Neuronal stem cell (in vitro differentiated cells): Measurements from ENCODE around the gene RIPK3.

Source experiments
- DNase-seq: peaks from one replicate; pipeline ENCODE4 v3.0.0-alpha.2; 2013; ENCODE audit warnings: low spot score
- H2AFZ ChIP-seq: one replicate; pipeline ENCODE4 v1.6.1; 2013; ENCODE audit warnings: mild to moderate bottlenecking, low read length, inconsistent platforms
- H2AK5ac ChIP-seq: 2 replicates; pipeline ENCODE4 v1.6.1; 2013; ENCODE audit warnings: low read depth, mild to moderate bottlenecking, inconsistent platforms, low read length, moderate library complexity, mixed read lengths
- H2BK120ac ChIP-seq: 2 replicates; pipeline ENCODE4 v1.6.1; 2013; ENCODE audit warnings: low read depth, mild to moderate bottlenecking, inconsistent platforms, low read length, moderate library complexity, mixed read lengths
- H2BK12ac ChIP-seq: one replicate; pipeline ENCODE4 v1.6.1; 2013; ENCODE audit warnings: low read length, inconsistent platforms
- H2BK15ac ChIP-seq: 2 replicates; pipeline ENCODE4 v1.6.1; 2013; ENCODE audit warnings: mild to moderate bottlenecking, low read length, inconsistent platforms, mixed read lengths
- H2BK5ac ChIP-seq: one replicate; pipeline ENCODE4 v1.6.1; 2013; ENCODE audit warnings: inconsistent platforms, mild to moderate bottlenecking, low read length, moderate library complexity
- H3K14ac ChIP-seq: one replicate; pipeline ENCODE4 v1.6.1; 2013; ENCODE audit warnings: low read length, inconsistent platforms
- H3K18ac ChIP-seq: 2 replicates; pipeline ENCODE4 v1.6.1; 2013; ENCODE audit warnings: low read length, inconsistent platforms
- H3K23ac ChIP-seq: 2 replicates; pipeline ENCODE4 v1.6.1; 2013; ENCODE audit warnings: low read depth, mild to moderate bottlenecking, mixed read lengths, low read length, inconsistent platforms; ENCODE audit not compliant: poor library complexity
- H3K27ac ChIP-seq: replicated peaks from 3 replicates; pipeline ENCODE4 v1.5.1; 2013; ENCODE audit warnings: low read length, inconsistent platforms
- H3K27me3 ChIP-seq, 3 experiments: 2 replicates each; pipeline ENCODE4 v1.6.1; 2013; ENCODE audit warnings: low read length in 3 of 3, mild to moderate bottlenecking in 2 of 3, inconsistent platforms in 1 of 3, low read depth in 1 of 3, mixed read lengths in 1 of 3, moderate library complexity in 1 of 3; ENCODE audit not compliant: control insufficient read depth in 3 of 3, insufficient read depth in 3 of 3
- H3K36me3 ChIP-seq, 2 donors: replicated peaks in 1 of 2; 2 replicates each; pipeline ENCODE4 v1.6.1; 2013; ENCODE audit warnings: low read length in 2 of 2; ENCODE audit not compliant: control insufficient read depth in 2 of 2, insufficient read depth in 2 of 2
- H3K4ac ChIP-seq: 2 replicates; pipeline ENCODE4 v1.6.1; 2013; ENCODE audit warnings: inconsistent platforms, mild to moderate bottlenecking, low read length, moderate library complexity
- H3K4me1 ChIP-seq, 2 donors: 1 replicate in 1 of 2; 2 replicates in 1 of 2; pipeline ENCODE4 v1.6.1; 2013; ENCODE audit warnings: low read length in 2 of 2, low read depth in 1 of 2; ENCODE audit not compliant: control insufficient read depth in 2 of 2, insufficient read depth in 1 of 2
- H3K4me2 ChIP-seq: one replicate; pipeline ENCODE4 v1.6.1; 2013; ENCODE audit warnings: mild to moderate bottlenecking, low read length, inconsistent platforms; ENCODE audit not compliant: insufficient read depth, poor library complexity, severe bottlenecking
- H3K4me3 ChIP-seq, 2 donors: 2 replicates each; pipeline ENCODE4 v1.5.1; 2013; ENCODE audit warnings: low read length in 2 of 2, mild to moderate bottlenecking in 2 of 2, inconsistent platforms in 1 of 2, moderate library complexity in 1 of 2
- H3K79me1 ChIP-seq: one replicate; pipeline ENCODE4 v1.6.1; 2013; ENCODE audit warnings: low read depth, mild to moderate bottlenecking, inconsistent platforms, low read length, moderate library complexity
- H3K9ac ChIP-seq: one replicate; pipeline ENCODE4 v1.6.1; 2013; ENCODE audit warnings: mild to moderate bottlenecking, low read depth, low read length, inconsistent platforms; ENCODE audit not compliant: poor library complexity
- H3K9me3 ChIP-seq, 2 donors: replicated peaks in 1 of 2; 2 replicates each; pipeline versions ENCODE3 to v1.6.1; 2013; ENCODE audit warnings: low read length in 2 of 2, mild to moderate bottlenecking in 2 of 2, inconsistent platforms in 1 of 2, low read depth in 1 of 2, mixed read lengths in 1 of 2, moderate library complexity in 1 of 2; ENCODE audit not compliant: control insufficient read depth in 2 of 2, insufficient read depth in 1 of 2
- H4K8ac ChIP-seq: one replicate; pipeline ENCODE4 v1.6.1; 2013; ENCODE audit warnings: low read depth, mild to moderate bottlenecking, inconsistent platforms, low read length, moderate library complexity
- H4K91ac ChIP-seq: one replicate; pipeline ENCODE4 v1.6.1; 2013; ENCODE audit warnings: low read length, low read depth, mild to moderate bottlenecking, inconsistent platforms; ENCODE audit not compliant: poor library complexity
- WGBS, 2 donors: extraction: QIAGEN DNeasy Blood & Tissue Kit; methylation state at CpG; one replicate each; pipeline ENCODE4 v1.1.7; 2013; ENCODE audit warnings: missing lambda C conversion rate in 2 of 2, mixed read lengths in 1 of 2; ENCODE audit not compliant: insufficient read length in 2 of 2, insufficient replicate concordance in 1 of 2; ENCODE audit errors: extremely low coverage in 2 of 2; 5-methylcytosine and 5-hydroxymethylcytosine counted together

The RIPK3 gene

DNA sequence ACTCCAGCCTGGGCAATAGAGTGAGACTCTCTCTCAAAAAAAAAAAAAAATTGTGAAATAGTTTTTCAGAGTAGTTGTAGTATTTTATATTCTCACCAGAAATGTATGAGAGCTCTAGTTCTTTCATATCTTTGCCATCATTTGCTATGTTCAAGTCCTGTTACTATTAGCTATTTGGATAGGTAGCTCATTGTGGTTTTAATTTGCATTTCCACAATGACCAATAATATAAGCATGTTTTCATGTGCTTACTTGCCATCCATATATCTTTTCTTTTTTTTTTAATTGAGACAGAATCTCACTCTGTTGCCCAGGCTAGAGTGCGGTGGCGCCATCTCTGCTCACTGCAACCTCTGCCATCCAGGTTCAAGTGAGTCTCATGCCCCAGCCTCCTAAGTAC lies 8.4 kb upstream of the RIPK3 start:
- Histone ChIP-seq H3K4me2 (no peak overlapping the region), H3K4me1 (no peaks in the 10 kb centered on the region), H3K9ac (no peak overlapping the region), H3K18ac (no peak overlapping the region), H3K23ac (no peak overlapping the region), H3K4me3 (no peak overlapping the region), H3K9me3 (no peaks in the 10 kb centered on the region), H3K36me3 (no peaks in the 10 kb centered on the region), H2BK120ac (no peak overlapping the region), H3K27ac (no peak overlapping the region), H3K14ac (no peak overlapping the region), H4K91ac (no peak overlapping the region), H3K79me1 (no peaks in the 10 kb centered on the region), H3K4ac (no peak overlapping the region), H2BK5ac (no peak overlapping the region), H2AFZ (no peak overlapping the region), H4K8ac (no peak overlapping the region), H2BK12ac (no peak overlapping the region), H2AK5ac (no peak overlapping the region), H3K27me3 (peaks cover 0 to 80% (median 10%) of the 10 kb centered on the region in 3 experiments), H2BK15ac (no peak overlapping the region)
- DNase-seq: no peak
- WGBS, 2 donors: no CpG with 5 or more reads among the region's 2 CpGs

DNA sequence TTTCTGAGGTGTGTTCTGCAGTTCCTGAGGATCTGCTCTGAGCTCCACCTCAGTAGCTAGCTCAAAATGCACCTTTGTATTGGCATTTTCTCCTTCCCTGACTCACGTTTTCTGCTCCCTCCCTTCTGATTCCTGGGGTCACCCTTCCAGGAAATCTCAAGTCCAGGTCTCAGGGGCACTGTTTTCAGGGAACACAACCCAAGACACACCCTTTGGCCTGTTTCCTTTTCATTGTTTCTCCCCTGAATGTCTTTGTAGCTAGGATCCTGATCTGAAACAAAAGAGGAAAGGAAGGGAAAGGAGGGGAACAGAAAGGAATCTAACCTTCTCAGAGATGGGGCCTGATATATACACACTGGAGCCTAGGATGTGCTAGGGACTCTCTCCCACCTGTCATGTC lies 7.3 kb upstream of the RIPK3 start:
- no peak overlapping the region for H2BK12ac ChIP-seq
- no peak overlapping the region for H3K4me2 ChIP-seq
- no peak overlapping the region for H4K91ac ChIP-seq
- no peak overlapping the region for H4K8ac ChIP-seq
- WGBS, 2 donors: no CpG with 5 or more reads among the region's 1 CpG
- no peak for DNase-seq
- no peak overlapping the region for H3K9ac ChIP-seq
- H2BK15ac ChIP-seq: no peak overlapping the region
- H3K9me3 ChIP-seq: no peaks in the 10 kb centered on the region
- no peaks in the 10 kb centered on the region for H3K36me3 ChIP-seq
- no peak overlapping the region for H3K4me3 ChIP-seq
- no peak overlapping the region for H3K23ac ChIP-seq
- H3K18ac ChIP-seq: no peak overlapping the region
- peaks cover 0 to 78% (median 5%) of the 10 kb centered on the region in 3 experiments for H3K27me3 ChIP-seq
- H3K79me1 ChIP-seq: no peaks in the 10 kb centered on the region
- no peak overlapping the region for H2AK5ac ChIP-seq
- no peaks in the 10 kb centered on the region for H3K4me1 ChIP-seq
- H2AFZ ChIP-seq: no peak overlapping the region
- H3K14ac ChIP-seq: no peak overlapping the region
- H3K27ac ChIP-seq: no peak overlapping the region
- H2BK120ac ChIP-seq: no peak overlapping the region
- no peak overlapping the region for H3K4ac ChIP-seq
- no peak overlapping the region for H2BK5ac ChIP-seq

DNA sequence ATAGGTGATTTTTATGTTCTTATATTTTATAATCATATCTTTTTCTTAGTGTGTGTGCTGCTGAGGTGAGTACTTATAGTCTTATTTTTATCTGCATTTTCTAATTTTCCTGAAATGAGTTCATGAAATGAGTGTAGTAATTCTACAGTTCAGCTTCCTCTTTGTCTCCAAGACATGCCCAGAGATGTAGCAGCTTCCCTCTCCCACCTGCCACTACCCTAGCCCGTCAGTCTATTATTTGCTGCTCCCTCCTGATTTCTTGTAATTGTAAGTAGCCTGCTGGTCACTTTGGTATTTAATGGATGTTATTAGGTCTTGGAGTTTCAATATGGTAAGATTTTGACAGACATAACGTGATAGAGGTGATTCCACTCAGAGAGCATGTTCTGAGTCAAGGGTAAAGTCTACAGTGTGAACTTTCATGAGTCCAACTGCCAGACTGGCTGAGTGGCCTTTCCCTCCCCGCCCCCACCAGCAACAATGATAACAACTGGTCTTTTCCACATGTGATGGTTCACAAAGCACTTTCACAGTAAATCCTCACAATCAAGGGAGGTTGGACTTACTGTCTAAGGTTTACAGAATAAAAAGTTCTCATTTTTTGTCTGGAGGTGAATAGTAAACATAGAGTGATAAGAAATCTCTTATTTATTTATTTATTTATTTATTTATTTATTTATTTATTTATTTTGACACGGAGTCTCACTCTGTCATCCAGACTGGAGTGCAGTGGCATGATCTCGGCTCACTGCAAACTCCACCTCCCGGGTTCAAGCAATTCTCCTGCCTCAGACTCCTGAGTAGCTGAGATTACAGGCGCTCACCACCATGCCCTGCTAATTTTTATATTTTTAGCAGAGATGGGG lies 4.2 kb upstream of the RIPK3 start:
- no CpG with 5 or more reads among the region's 7 CpGs for WGBS, 2 donors
- no peak overlapping the region for H4K8ac ChIP-seq
- H4K91ac ChIP-seq: no peak overlapping the region
- H3K4me3 ChIP-seq: no peak overlapping the region
- H3K18ac ChIP-seq: no peak overlapping the region
- H3K4ac ChIP-seq: no peak overlapping the region
- H3K4me2 ChIP-seq: no peak overlapping the region
- DNase-seq: no peak
- no peak overlapping the region for H3K14ac ChIP-seq
- H3K79me1 ChIP-seq: no peaks in the 10 kb centered on the region
- no peaks in the 10 kb centered on the region for H3K9me3 ChIP-seq
- H2AFZ ChIP-seq: no peak overlapping the region
- no peak overlapping the region for H3K23ac ChIP-seq
- no peak overlapping the region for H2BK120ac ChIP-seq
- no peaks in the 10 kb centered on the region for H3K36me3 ChIP-seq
- no peak overlapping the region for H3K27ac ChIP-seq
- no peak overlapping the region for H3K9ac ChIP-seq
- peaks cover 4 to 6% of the 10 kb centered on the region in 2 donors for H3K4me1 ChIP-seq
- no peak overlapping the region for H2BK15ac ChIP-seq
- no peak overlapping the region for H2BK12ac ChIP-seq
- H2BK5ac ChIP-seq: no peak overlapping the region
- no peak overlapping the region for H2AK5ac ChIP-seq
- peaks cover 15 to 77% (median 27%) of the 10 kb centered on the region in 3 experiments for H3K27me3 ChIP-seq

DNA sequence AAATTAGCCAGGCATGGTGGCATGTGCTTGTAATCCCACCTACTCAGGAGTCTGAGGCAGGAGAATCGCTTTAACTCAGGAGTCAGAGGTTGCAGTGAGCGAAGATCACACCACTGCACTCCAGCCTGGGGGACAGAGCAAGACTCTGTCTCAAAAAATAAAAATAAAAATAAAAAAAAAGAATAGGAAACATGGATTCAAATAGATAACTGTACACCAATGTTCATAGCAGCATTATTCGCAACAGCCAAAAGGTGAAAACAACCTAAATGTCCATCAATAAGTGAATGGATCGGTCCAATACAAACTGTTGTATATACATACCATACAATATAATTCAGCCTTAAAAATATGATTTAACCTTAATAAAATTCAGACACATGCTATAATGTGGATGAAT lies 3.1 kb upstream of the RIPK3 start:
- H3K4ac ChIP-seq: no peak overlapping the region
- H3K23ac ChIP-seq: no peak overlapping the region
- no peak overlapping the region for H2BK120ac ChIP-seq
- no peak overlapping the region for H3K14ac ChIP-seq
- no peak overlapping the region for H4K8ac ChIP-seq
- H3K4me1 ChIP-seq: peaks cover 4 to 8% of the 10 kb centered on the region in 2 donors
- no peak overlapping the region for H2BK12ac ChIP-seq
- peaks cover 19 to 82% (median 38%) of the 10 kb centered on the region in 3 experiments for H3K27me3 ChIP-seq
- H3K4me2 ChIP-seq: no peak overlapping the region
- H3K4me3 ChIP-seq: no peak overlapping the region
- no peak overlapping the region for H2AK5ac ChIP-seq
- no peak overlapping the region for H2BK5ac ChIP-seq
- H3K18ac ChIP-seq: no peak overlapping the region
- DNase-seq: no peak
- no peaks in the 10 kb centered on the region for H3K9me3 ChIP-seq
- H4K91ac ChIP-seq: no peak overlapping the region
- no peaks in the 10 kb centered on the region for H3K79me1 ChIP-seq
- no peak overlapping the region for H3K9ac ChIP-seq
- no CpG with 5 or more reads among the region's 4 CpGs for WGBS, 2 donors
- no peak overlapping the region for H2BK15ac ChIP-seq
- no peaks in the 10 kb centered on the region for H3K36me3 ChIP-seq
- no peak overlapping the region for H2AFZ ChIP-seq
- no peak overlapping the region for H3K27ac ChIP-seq
